WTC11 (cell line): ENCODE results near the gene MAP7D2. TPM values are rescaled to one million over a fixed set of nuclear protein-coding genes. Genes with fewer than 3 reads are reported as not detected.

Experiments used
- ATAC-seq: fragments of 200-7000 bp; cut with Tn5 transposase; 2 replicates; pipeline ENCODE4 v1.10.0; 2021; ENCODE audit warnings: mild to moderate bottlenecking, moderate library complexity
- CTCF ChIA-PET: fragments of 300-600 bp; sonication (Branson Sonifier 250); formaldehyde crosslinking; loops from one replicate; lab custom pipeline; 2021; ENCODE audit warnings: antibody characterized with exemption; lab: Charles Lee
- POLR2A ChIA-PET: fragments of 350-600 bp; sonication (Branson Sonifier 250); formaldehyde crosslinking; loops from one replicate; lab custom pipeline; 2021; ENCODE audit warnings: antibody characterized with exemption; lab: Charles Lee
- DNase-seq: peaks from one replicate; pipeline ENCODE4 v3.0.0; 2021; ENCODE audit warnings: low spot score
- H3K27ac Mint-ChIP-seq: 2 replicates; pipeline ENCODE4 v1.8.0; 2021; ENCODE audit warnings: mixed read lengths
- H3K27me3 Mint-ChIP-seq: 2 replicates; pipeline ENCODE4 v1.8.0; 2021; ENCODE audit warnings: low read depth, mild to moderate bottlenecking, moderate library complexity, mixed read lengths
- H3K36me3 Mint-ChIP-seq: 2 replicates; pipeline ENCODE4 v1.8.0; 2021; ENCODE audit warnings: mixed read lengths
- H3K4me1 Mint-ChIP-seq: 2 replicates; pipeline ENCODE4 v1.8.0; 2022; ENCODE audit warnings: mixed read lengths
- H3K4me3 Mint-ChIP-seq: 2 replicates; pipeline ENCODE4 v1.8.0; 2021; ENCODE audit warnings: mild to moderate bottlenecking, moderate library complexity, mixed read lengths
- H3K9me3 Mint-ChIP-seq: 2 replicates; pipeline ENCODE4 v1.8.0; 2021; ENCODE audit warnings: mixed read lengths
- CBFB ChIP-seq: sonication (generic); formaldehyde crosslinking; IDR thresholded peaks from 2 replicates; pipeline ENCODE4 v1.8.1; 2022; ENCODE audit warnings: mild to moderate bottlenecking, low read depth, missing genetic modification reagents
- CREB1 ChIP-seq: sonication (generic); formaldehyde crosslinking; IDR thresholded peaks from 2 replicates; pipeline ENCODE4 v1.8.0; 2023; ENCODE audit warnings: mild to moderate bottlenecking, missing genetic modification reagents
- ESRRA ChIP-seq: sonication (generic); formaldehyde crosslinking; IDR thresholded peaks from 2 replicates; pipeline ENCODE4 v1.8.1; 2022; ENCODE audit warnings: mild to moderate bottlenecking, missing genetic modification reagents, borderline replicate concordance
- ETV6 ChIP-seq: sonication (generic); formaldehyde crosslinking; IDR thresholded peaks from 2 replicates; pipeline ENCODE4 v1.8.1; 2022; ENCODE audit warnings: mild to moderate bottlenecking, missing genetic modification reagents
- FOXJ3 ChIP-seq: sonication (generic); formaldehyde crosslinking; IDR thresholded peaks from 2 replicates; pipeline ENCODE4 v1.9.0; 2021; ENCODE audit warnings: missing genetic modification reagents, mild to moderate bottlenecking, borderline replicate concordance
- FOXP1 ChIP-seq: sonication (generic); formaldehyde crosslinking; IDR thresholded peaks from 2 replicates; pipeline ENCODE4 v1.8.0; 2022; ENCODE audit warnings: missing genetic modification reagents, mild to moderate bottlenecking, moderate library complexity, borderline replicate concordance
- GABPB1 ChIP-seq: sonication (generic); formaldehyde crosslinking; IDR thresholded peaks from 2 replicates; pipeline ENCODE4 v1.8.1; 2023; ENCODE audit warnings: mild to moderate bottlenecking, missing genetic modification reagents
- GRHL2 ChIP-seq: fragments of 250-450 bp; sonication (Bioruptor Pico); IDR thresholded peaks from 2 replicates; pipeline ENCODE4 v1.8.0; 2022; ENCODE audit warnings: mild to moderate bottlenecking, moderate library complexity; ENCODE audit not compliant: insufficient replicate concordance, severe bottlenecking
- IRF2 ChIP-seq: sonication (generic); formaldehyde crosslinking; IDR thresholded peaks from 2 replicates; pipeline ENCODE4 v1.8.0; 2022; ENCODE audit warnings: low read depth, missing genetic modification reagents, borderline replicate concordance
- KAT7 ChIP-seq: sonication (generic); formaldehyde crosslinking; IDR thresholded peaks from 2 replicates; pipeline ENCODE4 v1.8.1; 2023; ENCODE audit warnings: missing genetic modification reagents, mild to moderate bottlenecking, borderline replicate concordance
- NFE2L1 ChIP-seq: sonication (generic); formaldehyde crosslinking; IDR thresholded peaks from 2 replicates; pipeline ENCODE4 v1.8.1; 2023; ENCODE audit warnings: missing genetic modification reagents
- NR2C2 ChIP-seq: sonication (generic); formaldehyde crosslinking; IDR thresholded peaks from 2 replicates; pipeline ENCODE4 v1.8.0; 2022; ENCODE audit warnings: mild to moderate bottlenecking, missing genetic modification reagents
- NR3C1 ChIP-seq: sonication (generic); formaldehyde crosslinking; conservative IDR thresholded peaks from 2 replicates; pipeline ENCODE4 v1.8.1; 2023; ENCODE audit warnings: low read depth, mild to moderate bottlenecking, missing genetic modification reagents
- OVOL2 ChIP-seq: fragments of 250-450 bp; sonication (Bioruptor Pico); IDR thresholded peaks from 2 replicates; pipeline ENCODE4 v1.9.0; 2021; ENCODE audit warnings: mild to moderate bottlenecking, borderline replicate concordance
- RELA ChIP-seq: sonication (generic); formaldehyde crosslinking; IDR thresholded peaks from 2 replicates; pipeline ENCODE4 v1.8.1; 2022; ENCODE audit warnings: missing genetic modification reagents, mild to moderate bottlenecking, borderline replicate concordance
- TEAD1 ChIP-seq: sonication (generic); formaldehyde crosslinking; IDR thresholded peaks from 2 replicates; pipeline ENCODE4 v1.8.0; 2022; ENCODE audit warnings: mild to moderate bottlenecking, missing genetic modification reagents
- ZNF219 ChIP-seq: sonication (generic); formaldehyde crosslinking; IDR thresholded peaks from 2 replicates; pipeline ENCODE4 v1.8.0; 2023; ENCODE audit warnings: missing genetic modification reagents, mild to moderate bottlenecking, borderline replicate concordance
- ZNF263 ChIP-seq: sonication (generic); formaldehyde crosslinking; IDR thresholded peaks from 2 replicates; pipeline ENCODE4 v1.8.1; 2022; ENCODE audit warnings: low read depth, mild to moderate bottlenecking, moderate library complexity, missing genetic modification reagents
- ZNF317 ChIP-seq: sonication (generic); formaldehyde crosslinking; IDR thresholded peaks from 2 replicates; pipeline ENCODE4 v1.8.1; 2023; ENCODE audit warnings: low read depth, mild to moderate bottlenecking, moderate library complexity, missing genetic modification reagents, borderline replicate concordance
- ZNF396 ChIP-seq: fragments of 250-450 bp; sonication (Bioruptor Pico); IDR thresholded peaks from 2 replicates; pipeline ENCODE4 v1.8.0; 2021; ENCODE audit warnings: mild to moderate bottlenecking, moderate library complexity, borderline replicate concordance
- total RNA-seq: library from RNA; stranded (reverse); gene quantifications from 3 replicates; pipeline ENCODE4 v1.2.3, GENCODE V29; 2021
- TF ChIP-seq, protein P1 (sequence below): sonication (generic); formaldehyde crosslinking; IDR thresholded peaks from 2 replicates; pipeline ENCODE4 v1.8.0; 2022; ENCODE audit warnings: missing genetic modification reagents
- TF ChIP-seq, protein P2 (sequence below): sonication (generic); formaldehyde crosslinking; IDR thresholded peaks from 2 replicates; pipeline ENCODE4 v1.8.1; 2022; ENCODE audit warnings: low read depth, missing genetic modification reagents, borderline replicate concordance
- TF ChIP-seq, protein P3 (sequence below): sonication (generic); formaldehyde crosslinking; IDR thresholded peaks from 2 replicates; pipeline ENCODE4 v1.8.1; 2022; ENCODE audit warnings: low read depth, mild to moderate bottlenecking, moderate library complexity, missing genetic modification reagents, borderline replicate concordance
- TF ChIP-seq, protein P4 (sequence below): sonication (generic); formaldehyde crosslinking; IDR thresholded peaks from 2 replicates; pipeline ENCODE4 v1.8.1; 2023; ENCODE audit warnings: mild to moderate bottlenecking, missing genetic modification reagents, moderate library complexity

MAP7D2 gene
- total RNA-seq, 1 experiment from 2014 or later = 0.57 TPM

DNA sequence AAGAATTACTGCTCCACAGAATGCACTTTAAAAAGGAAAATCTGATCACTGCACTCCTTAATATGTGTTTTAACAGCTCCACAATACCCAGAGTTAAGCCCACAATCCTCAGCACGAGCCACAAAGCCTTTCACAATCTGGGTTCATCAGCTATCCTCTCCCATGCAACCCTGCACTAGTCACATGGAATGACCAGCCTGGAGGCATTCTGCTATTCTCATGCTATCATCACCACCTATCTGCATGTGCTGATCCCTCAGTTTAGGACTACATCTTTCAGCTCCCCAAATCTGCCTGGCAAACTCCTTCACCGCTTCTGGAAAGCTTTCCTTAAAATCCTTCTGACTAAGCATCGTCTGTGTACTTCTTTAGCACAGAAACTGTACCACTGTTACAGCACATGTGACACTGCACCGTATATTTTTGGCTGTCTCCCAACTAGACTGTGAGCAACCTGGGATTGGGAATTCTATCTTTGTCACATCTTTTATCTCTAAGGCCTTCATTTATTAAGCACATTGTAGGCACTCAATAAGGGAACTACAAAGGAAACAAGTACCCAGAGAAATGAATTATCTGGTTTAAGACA, 43.2 kb upstream of the MAP7D2 start (continued):
- TF ChIP-seq, protein P1, sequence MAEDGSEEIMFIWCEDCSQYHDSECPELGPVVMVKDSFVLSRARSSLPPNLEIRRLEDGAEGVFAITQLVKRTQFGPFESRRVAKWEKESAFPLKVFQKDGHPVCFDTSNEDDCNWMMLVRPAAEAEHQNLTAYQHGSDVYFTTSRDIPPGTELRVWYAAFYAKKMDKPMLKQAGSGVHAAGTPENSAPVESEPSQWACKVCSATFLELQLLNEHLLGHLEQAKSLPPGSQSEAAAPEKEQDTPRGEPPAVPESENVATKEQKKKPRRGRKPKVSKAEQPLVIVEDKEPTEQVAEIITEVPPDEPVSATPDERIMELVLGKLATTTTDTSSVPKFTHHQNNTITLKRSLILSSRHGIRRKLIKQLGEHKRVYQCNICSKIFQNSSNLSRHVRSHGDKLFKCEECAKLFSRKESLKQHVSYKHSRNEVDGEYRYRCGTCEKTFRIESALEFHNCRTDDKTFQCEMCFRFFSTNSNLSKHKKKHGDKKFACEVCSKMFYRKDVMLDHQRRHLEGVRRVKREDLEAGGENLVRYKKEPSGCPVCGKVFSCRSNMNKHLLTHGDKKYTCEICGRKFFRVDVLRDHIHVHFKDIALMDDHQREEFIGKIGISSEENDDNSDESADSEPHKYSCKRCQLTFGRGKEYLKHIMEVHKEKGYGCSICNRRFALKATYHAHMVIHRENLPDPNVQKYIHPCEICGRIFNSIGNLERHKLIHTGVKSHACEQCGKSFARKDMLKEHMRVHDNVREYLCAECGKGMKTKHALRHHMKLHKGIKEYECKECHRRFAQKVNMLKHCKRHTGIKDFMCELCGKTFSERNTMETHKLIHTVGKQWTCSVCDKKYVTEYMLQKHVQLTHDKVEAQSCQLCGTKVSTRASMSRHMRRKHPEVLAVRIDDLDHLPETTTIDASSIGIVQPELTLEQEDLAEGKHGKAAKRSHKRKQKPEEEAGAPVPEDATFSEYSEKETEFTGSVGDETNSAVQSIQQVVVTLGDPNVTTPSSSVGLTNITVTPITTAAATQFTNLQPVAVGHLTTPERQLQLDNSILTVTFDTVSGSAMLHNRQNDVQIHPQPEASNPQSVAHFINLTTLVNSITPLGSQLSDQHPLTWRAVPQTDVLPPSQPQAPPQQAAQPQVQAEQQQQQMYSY (CRISPR knock-in tag) = no peak
- no peak for TF ChIP-seq GRHL2 (CRISPR knock-in tag)
- TF ChIP-seq CREB1 = no peak
- TF ChIP-seq, all 79 proteins: peak for 0

DNA sequence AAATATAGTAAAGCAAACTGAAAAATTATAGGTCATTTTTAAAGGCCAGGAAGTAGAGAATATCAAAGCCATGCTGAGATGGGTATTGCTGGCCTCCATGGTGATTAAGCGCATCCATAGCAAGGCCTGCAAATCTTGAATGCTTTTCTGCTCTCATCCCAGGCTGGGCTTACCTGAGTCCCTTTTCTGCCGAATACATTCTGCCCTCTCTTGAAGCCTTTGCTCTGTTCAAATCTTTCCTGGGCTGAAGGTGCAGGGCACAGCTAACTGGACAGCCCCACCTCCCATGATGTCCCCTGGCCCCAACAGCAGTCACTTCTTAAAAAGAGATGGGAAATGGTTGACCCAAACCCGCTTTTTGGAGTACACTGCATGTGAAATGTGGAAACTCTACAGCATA, 35.0 kb upstream of the MAP7D2 start:
- POLR2A ChIA-PET = no interaction called here
- H3K27ac Mint-ChIP-seq = no peak overlapping the region

DNA sequence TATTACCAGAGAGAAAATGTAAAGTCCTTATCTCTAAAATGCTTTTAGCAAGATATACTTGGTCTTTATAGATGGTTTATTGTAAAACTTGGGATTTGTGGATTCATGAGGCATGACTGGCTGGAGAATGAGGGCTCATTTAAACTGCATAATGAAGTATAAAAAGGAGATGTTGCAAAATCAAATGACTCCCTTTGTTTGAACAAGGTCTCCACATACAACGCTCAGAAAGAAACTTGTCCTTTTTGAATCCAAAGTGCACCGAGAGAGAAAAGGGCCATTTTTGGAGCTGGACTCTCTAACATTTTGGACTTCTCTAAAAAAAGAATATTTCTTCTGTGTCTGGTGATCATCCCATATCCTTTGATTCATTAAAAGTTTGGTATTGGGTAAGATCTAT, 32.6 kb upstream of the MAP7D2 start:
- ChIA-PET CTCF (no interaction called here), POLR2A (no interaction called here)
- no peak overlapping the region for H3K27ac Mint-ChIP-seq
- no peaks in the 10 kb centered on the region for H3K27me3 Mint-ChIP-seq
- H3K4me1 Mint-ChIP-seq = no peaks in the 10 kb centered on the region
- no peak for DNase-seq
- no peak for ATAC-seq
- H3K36me3 Mint-ChIP-seq = peaks cover 4% of the 10 kb centered on the region
- H3K4me3 Mint-ChIP-seq = no peak overlapping the region
- H3K9me3 Mint-ChIP-seq = no peaks in the 10 kb centered on the region
- TF ChIP-seq ETV6 (CRISPR knock-in tag) (no peak), FOXP1 (CRISPR knock-in tag) (no peak), CBFB (CRISPR knock-in tag) (no peak), ZNF317 (CRISPR knock-in tag) (no peak), NR3C1 (CRISPR knock-in tag) (no peak), TEAD1 (CRISPR knock-in tag) (no peak), ZNF396 (CRISPR knock-in tag) (no peak)
- TF ChIP-seq, protein P2, sequence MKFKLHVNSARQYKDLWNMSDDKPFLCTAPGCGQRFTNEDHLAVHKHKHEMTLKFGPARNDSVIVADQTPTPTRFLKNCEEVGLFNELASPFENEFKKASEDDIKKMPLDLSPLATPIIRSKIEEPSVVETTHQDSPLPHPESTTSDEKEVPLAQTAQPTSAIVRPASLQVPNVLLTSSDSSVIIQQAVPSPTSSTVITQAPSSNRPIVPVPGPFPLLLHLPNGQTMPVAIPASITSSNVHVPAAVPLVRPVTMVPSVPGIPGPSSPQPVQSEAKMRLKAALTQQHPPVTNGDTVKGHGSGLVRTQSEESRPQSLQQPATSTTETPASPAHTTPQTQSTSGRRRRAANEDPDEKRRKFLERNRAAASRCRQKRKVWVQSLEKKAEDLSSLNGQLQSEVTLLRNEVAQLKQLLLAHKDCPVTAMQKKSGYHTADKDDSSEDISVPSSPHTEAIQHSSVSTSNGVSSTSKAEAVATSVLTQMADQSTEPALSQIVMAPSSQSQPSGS (CRISPR knock-in tag) = no peak

More for the DNA sequence above, 35.0 kb upstream of the MAP7D2 start:
- ATAC-seq (no peak), DNase-seq (no peak)
- H3K27me3 Mint-ChIP-seq = no peaks in the 10 kb centered on the region
- no peaks in the 10 kb centered on the region for H3K9me3 Mint-ChIP-seq
- CTCF ChIA-PET = no interaction called here
- TF ChIP-seq ETV6 (CRISPR knock-in tag) (no peak), OVOL2 (CRISPR knock-in tag) (no peak), NFE2L1 (CRISPR knock-in tag) (no peak), KAT7 (CRISPR knock-in tag) (no peak), ZNF263 (CRISPR knock-in tag) (no peak), FOXP1 (CRISPR knock-in tag) (no peak), ZNF219 (CRISPR knock-in tag) (no peak), GABPB1 (no peak), GRHL2 (CRISPR knock-in tag) (no peak), FOXJ3 (CRISPR knock-in tag) (no peak), RELA (CRISPR knock-in tag) (no peak), ESRRA (CRISPR knock-in tag) (no peak), IRF2 (CRISPR knock-in tag) (no peak), NR2C2 (no peak)
- TF ChIP-seq, protein P1 (CRISPR knock-in tag) = no peak
- TF ChIP-seq, protein P3, sequence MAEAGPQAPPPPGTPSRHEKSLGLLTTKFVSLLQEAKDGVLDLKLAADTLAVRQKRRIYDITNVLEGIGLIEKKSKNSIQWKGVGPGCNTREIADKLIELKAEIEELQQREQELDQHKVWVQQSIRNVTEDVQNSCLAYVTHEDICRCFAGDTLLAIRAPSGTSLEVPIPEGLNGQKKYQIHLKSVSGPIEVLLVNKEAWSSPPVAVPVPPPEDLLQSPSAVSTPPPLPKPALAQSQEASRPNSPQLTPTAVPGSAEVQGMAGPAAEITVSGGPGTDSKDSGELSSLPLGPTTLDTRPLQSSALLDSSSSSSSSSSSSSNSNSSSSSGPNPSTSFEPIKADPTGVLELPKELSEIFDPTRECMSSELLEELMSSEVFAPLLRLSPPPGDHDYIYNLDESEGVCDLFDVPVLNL (CRISPR knock-in tag) = no peak
- TF ChIP-seq, protein P4, sequence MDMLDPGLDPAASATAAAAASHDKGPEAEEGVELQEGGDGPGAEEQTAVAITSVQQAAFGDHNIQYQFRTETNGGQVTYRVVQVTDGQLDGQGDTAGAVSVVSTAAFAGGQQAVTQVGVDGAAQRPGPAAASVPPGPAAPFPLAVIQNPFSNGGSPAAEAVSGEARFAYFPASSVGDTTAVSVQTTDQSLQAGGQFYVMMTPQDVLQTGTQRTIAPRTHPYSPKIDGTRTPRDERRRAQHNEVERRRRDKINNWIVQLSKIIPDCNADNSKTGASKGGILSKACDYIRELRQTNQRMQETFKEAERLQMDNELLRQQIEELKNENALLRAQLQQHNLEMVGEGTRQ (CRISPR knock-in tag) = no peak
- H3K4me3 Mint-ChIP-seq = no peak overlapping the region
- peaks cover 16% of the 10 kb centered on the region for H3K36me3 Mint-ChIP-seq
- no peaks in the 10 kb centered on the region for H3K4me1 Mint-ChIP-seq
